Mammary epithelial cell (primary cell): ENCODE measurements around the gene SUSD3.

ENCODE experiments used
- EZH2 ChIP-seq: IDR thresholded peaks from 2 replicates; pipeline ENCODE4 v1.6.1; 2012; ENCODE audit warnings: low read length, inconsistent platforms, borderline replicate concordance
- TF ChIP-seq, protein P1 (sequence below), 2 donors: IDR thresholded peaks in 1 of 2; conservative IDR thresholded peaks in 1 of 2; 2 replicates each; pipeline ENCODE4 v1.5.1; 2011 to 2012; ENCODE audit warnings: inconsistent platforms in 2 of 2, low read length in 2 of 2, mild to moderate bottlenecking in 2 of 2, control low read depth in 1 of 2, low read depth in 1 of 2; ENCODE audit not compliant: insufficient read depth in 1 of 2; ENCODE audit errors: extremely low read depth in 1 of 2

DNA sequence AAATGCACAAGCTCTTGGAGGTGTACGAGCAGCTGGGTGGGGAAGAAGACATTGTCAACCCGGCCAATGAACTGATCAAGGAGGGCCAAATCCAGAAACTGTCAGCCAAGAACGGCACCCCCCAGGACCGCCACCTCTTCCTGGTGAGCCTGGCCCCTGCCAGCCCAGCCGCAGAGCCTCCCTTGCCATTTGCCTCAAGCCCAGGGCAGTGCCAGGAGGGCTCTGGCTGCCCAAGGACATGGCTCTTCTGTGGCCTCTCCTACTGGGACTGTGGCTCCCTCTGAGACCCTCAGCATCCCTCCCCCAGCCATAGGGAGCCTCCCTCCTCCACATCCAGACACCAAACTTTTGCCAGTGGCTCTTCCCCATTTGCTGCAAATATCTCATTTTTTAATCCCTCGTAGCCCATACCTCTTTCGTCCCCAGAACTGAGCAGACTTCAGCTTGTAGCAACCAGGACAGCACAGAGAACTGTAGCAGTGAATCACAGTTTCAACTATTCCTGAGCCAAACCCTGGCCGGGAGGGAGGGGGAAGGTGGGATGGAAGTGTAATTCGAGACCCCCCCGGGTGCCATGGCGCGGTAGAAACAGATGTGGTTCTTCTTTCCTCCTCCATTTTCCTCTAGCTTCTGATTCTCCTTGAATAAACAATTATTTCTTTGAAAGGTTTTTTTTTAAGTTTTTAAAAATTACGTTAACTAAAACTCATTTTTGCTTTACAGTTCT lies 44.5 kb upstream of the SUSD3 start:
- TF ChIP-seq, protein P1, sequence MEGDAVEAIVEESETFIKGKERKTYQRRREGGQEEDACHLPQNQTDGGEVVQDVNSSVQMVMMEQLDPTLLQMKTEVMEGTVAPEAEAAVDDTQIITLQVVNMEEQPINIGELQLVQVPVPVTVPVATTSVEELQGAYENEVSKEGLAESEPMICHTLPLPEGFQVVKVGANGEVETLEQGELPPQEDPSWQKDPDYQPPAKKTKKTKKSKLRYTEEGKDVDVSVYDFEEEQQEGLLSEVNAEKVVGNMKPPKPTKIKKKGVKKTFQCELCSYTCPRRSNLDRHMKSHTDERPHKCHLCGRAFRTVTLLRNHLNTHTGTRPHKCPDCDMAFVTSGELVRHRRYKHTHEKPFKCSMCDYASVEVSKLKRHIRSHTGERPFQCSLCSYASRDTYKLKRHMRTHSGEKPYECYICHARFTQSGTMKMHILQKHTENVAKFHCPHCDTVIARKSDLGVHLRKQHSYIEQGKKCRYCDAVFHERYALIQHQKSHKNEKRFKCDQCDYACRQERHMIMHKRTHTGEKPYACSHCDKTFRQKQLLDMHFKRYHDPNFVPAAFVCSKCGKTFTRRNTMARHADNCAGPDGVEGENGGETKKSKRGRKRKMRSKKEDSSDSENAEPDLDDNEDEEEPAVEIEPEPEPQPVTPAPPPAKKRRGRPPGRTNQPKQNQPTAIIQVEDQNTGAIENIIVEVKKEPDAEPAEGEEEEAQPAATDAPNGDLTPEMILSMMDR (conservative IDR thresholded peaks at IDR 0.05 in 1 of 2, IDR thresholded peaks at IDR 0.05 in 1 of 2; ENCODE audit: extremely low read depth in 1 of 2, insufficient read depth in 1 of 2, low read depth in 1 of 2, low read length in 2 of 2) = no peak
- no peak for TF ChIP-seq EZH2
